Type B pancreatic cell (in vitro differentiated cells): Measurements from ENCODE around the gene DRG2. TPM values are rescaled to one million over a fixed set of nuclear protein-coding genes. Genes with fewer than 3 reads are reported as not detected.

Experiments used
- DNase-seq: peaks from one replicate; pipeline ENCODE4 v3.0.0; 2021; ENCODE audit warnings: mixed read lengths; ENCODE audit not compliant: unreplicated experiment; ENCODE audit errors: extremely low spot score
- H3K27ac Mint-ChIP-seq: 2 replicates; pipeline ENCODE4 v1.8.0; 2021; ENCODE audit warnings: mild to moderate bottlenecking, mixed read lengths
- H3K27me3 Mint-ChIP-seq: 2 replicates; pipeline ENCODE4 v1.8.0; 2021; ENCODE audit warnings: mixed read lengths
- H3K36me3 Mint-ChIP-seq: 2 replicates; pipeline ENCODE4 v1.8.0; 2021; ENCODE audit warnings: mixed read lengths
- H3K4me1 Mint-ChIP-seq: one replicate; pipeline ENCODE4 v1.8.0; 2021; ENCODE audit warnings: mixed read lengths; ENCODE audit not compliant: unreplicated experiment
- H3K4me3 Mint-ChIP-seq: 2 replicates; pipeline ENCODE4 v1.8.0; 2021; ENCODE audit warnings: mild to moderate bottlenecking, mixed read lengths
- H3K9me3 Mint-ChIP-seq: 2 replicates; pipeline ENCODE4 v1.8.0; 2021; ENCODE audit warnings: mixed read lengths
- CTCF ChIP-seq: fragments of 200-600 bp; sonication (generic); conservative IDR thresholded peaks from 2 replicates; pipeline ENCODE4 v1.5.0; 2021; ENCODE audit warnings: antibody characterized with exemption, mild to moderate bottlenecking
- total RNA-seq: library from RNA; stranded (reverse); gene quantifications from 2 replicates; pipeline ENCODE4 v1.2.1, GENCODE V29; 2021; ENCODE audit warnings: low replicate concordance

Gene DRG2
- total RNA-seq, 1 donor from 2014 or later, result 34.2 TPM

GRCh38 chr17:18040261-18040858 lies 47.4 kb upstream of the DRG2 start:
- peaks cover 7% of the 10 kb centered on the region for H3K36me3 Mint-ChIP-seq
- no peak for DNase-seq
- no peaks in the 10 kb centered on the region for H3K27me3 Mint-ChIP-seq
- H3K4me1 Mint-ChIP-seq, result peaks cover 38% of the 10 kb centered on the region
- H3K27ac Mint-ChIP-seq, result peak overlapping the region; percentile 78
- peak overlapping the region; percentile 86 for H3K4me3 Mint-ChIP-seq
- TF ChIP-seq CTCF, result no peak
- H3K9me3 Mint-ChIP-seq, result no peaks in the 10 kb centered on the region

GRCh38 chr17:18041776-18042175 lies 46.0 kb upstream of the DRG2 start:
- no peak for TF ChIP-seq CTCF
- H3K27ac Mint-ChIP-seq, result peak overlapping the region; percentile 16
- peaks cover 38% of the 10 kb centered on the region for H3K4me1 Mint-ChIP-seq
- no peaks in the 10 kb centered on the region for H3K27me3 Mint-ChIP-seq
- no peaks in the 10 kb centered on the region for H3K9me3 Mint-ChIP-seq
- no peak for DNase-seq
- peaks cover 7% of the 10 kb centered on the region for H3K36me3 Mint-ChIP-seq
- H3K4me3 Mint-ChIP-seq, result peak overlapping the region; percentile 86

- no peaks in the 10 kb centered on the region for H3K27me3 Mint-ChIP-seq
- H3K9me3 Mint-ChIP-seq, result no peaks in the 10 kb centered on the region
- no peak overlapping the region for H3K27ac Mint-ChIP-seq
- peak overlapping the region; percentile 40 for H3K4me3 Mint-ChIP-seq
- H3K4me1 Mint-ChIP-seq, result peaks cover 32% of the 10 kb centered on the region
- peaks cover 15% of the 10 kb centered on the region for H3K36me3 Mint-ChIP-seq
- no peak for DNase-seq
- no peak for TF ChIP-seq CTCF
Observed at GRCh38 chr17:18042983-18043382, 44.8 kb upstream of the DRG2 start.

GRCh38 chr17:18043491-18043890 lies 44.3 kb upstream of the DRG2 start:
- Mint-ChIP-seq H3K27ac (no peak overlapping the region), H3K4me1 (peaks cover 29% of the 10 kb centered on the region), H3K36me3 (peaks cover 15% of the 10 kb centered on the region), H3K4me3 (no peak overlapping the region), H3K27me3 (no peaks in the 10 kb centered on the region), H3K9me3 (no peaks in the 10 kb centered on the region)
- no peak for DNase-seq
- TF ChIP-seq CTCF, result peak; percentile 6

- no peaks in the 10 kb centered on the region for H3K9me3 Mint-ChIP-seq
- H3K4me1 Mint-ChIP-seq, result peaks cover 24% of the 10 kb centered on the region
- H3K27ac Mint-ChIP-seq, result no peak overlapping the region
Observed at GRCh38 chr17:18044609-18045008, 43.1 kb upstream of the DRG2 start.

More at GRCh38 chr17:18044609-18045008, 43.1 kb upstream of the DRG2 start:
- Mint-ChIP-seq H3K36me3 (peaks cover 15% of the 10 kb centered on the region), H3K27me3 (no peaks in the 10 kb centered on the region), H3K4me3 (no peak overlapping the region)
- DNase-seq, result no peak
- no peak for TF ChIP-seq CTCF
